Cardiac atrium fibroblast (primary cell): ENCODE results near the gene NIPSNAP2. TPM values are rescaled to one million over a fixed set of nuclear protein-coding genes. Genes with fewer than 3 reads are reported as not detected.

Experiments
- total RNA-seq: library from RNA; depleted of rRNA; stranded (reverse); fragments of >200 nt; gene quantifications from 2 replicates; pipeline ENCODE4 v1.2.3, GENCODE V29; 2015

NIPSNAP2 gene
- 37.7 and 46.2 TPM in 2 replicates for total RNA-seq

DNA sequence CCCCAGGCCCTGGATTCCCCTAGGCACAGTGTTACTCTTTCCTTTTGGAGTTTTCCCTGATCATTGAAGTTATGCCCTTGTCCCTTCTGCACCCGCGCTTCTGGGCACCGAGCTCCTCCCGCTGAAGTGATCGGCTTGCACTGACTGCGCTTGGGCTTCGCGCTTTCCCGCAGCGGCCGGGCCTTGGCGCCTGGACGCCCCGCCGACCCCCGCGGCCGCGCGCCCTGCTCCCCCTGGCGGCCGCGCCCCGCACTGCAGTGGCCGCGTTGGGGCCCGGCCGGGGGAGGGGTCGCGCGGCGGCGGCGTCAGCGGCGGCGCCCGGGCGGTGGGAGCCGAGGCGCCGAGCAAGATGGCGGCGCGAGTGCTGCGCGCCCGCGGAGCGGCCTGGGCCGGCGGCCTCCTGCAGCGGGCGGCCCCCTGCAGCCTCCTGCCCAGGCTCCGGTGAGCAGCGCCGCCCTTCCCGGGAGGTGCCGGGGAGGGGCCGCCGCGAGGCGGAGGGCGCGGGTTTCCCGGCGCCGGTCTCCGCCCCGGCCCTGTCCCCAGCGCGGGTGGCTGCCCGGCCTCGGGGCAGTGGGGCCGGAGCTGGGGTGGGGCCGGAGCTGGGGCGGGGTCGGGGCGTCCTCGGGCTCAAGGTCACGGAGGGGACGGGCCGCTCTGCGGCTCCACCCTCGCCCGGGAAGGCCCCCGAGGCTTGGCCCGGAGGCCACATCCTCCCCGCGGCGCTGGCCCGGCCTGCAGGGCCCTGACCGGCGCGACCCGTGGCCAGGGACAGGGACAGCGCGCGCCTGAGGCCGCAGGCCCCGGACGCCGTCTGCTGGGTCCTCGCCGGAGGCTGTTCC is at the start of gene NIPSNAP2:
TSS of gene NIPSNAP2 (plus strand) at position 325 of the 839 bp plus-strand sequence. CDS start at position 350, 25 bp downstream.

DNA sequence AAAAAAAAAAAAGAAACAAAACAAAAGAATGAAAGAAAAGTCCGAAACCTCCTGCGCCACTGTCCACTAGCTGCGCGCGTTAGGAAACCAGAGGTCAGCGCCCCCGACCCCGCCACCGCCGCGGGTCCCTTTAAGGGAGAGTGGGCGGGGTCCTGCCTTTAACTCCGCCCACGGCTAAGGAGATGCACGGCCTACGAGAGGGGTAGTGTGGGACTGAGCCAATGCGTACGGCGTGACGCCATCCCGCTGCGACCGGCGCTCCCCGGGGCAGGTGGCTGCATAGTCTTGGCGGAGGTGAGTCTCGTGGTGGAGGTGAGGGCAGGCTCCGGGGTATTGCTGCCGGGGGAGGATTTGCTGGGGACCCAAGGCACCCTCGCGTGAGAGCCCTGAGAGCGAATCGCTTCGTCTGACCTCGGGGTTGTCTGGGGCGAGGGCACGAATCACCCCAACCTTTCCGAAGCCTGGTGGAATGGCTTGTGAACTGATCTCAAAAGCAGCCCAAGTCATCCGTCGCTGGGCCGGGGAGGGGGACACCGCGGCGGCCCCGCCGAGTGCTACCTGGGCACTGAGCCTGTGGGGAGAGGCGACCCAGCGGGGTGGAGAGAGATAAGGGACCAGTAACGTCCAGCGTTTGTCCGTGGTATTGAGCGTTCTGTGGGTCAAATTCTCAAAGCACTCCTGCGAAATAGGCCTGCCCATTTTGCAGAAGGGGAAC is 12.6 kb upstream of the NIPSNAP2 start, which contains the start of gene MRPS17:
TSS of gene MRPS17 (plus strand) at position 241 of the 715 bp plus-strand sequence. CDS start 1,319 bp downstream, outside the sequence.

Other genes starting within 250 kb of the NIPSNAP2 start
- gene SEPTIN14, start 101.8 kb upstream of the NIPSNAP2 start, total RNA-seq = not detected in 2 replicates
- gene ZNF713, start 77.1 kb upstream of the NIPSNAP2 start, total RNA-seq = 0.18 and 3.7 TPM in 2 replicates
- gene MRPS17, start 12.7 kb upstream of the NIPSNAP2 start, total RNA-seq = 11.0 and 11.6 TPM in 2 replicates
- 37.4 and 57.8 TPM in 2 replicates for gene PSPH, start 86.9 kb downstream of the NIPSNAP2 start, total RNA-seq
- 78.5 and 104 TPM in 2 replicates for gene CCT6A, start 87.2 kb downstream of the NIPSNAP2 start, total RNA-seq
- gene SUMF2, start 99.7 kb downstream of the NIPSNAP2 start, total RNA-seq = 144 and 152 TPM in 2 replicates
- not detected in 2 replicates for gene PHKG1, start 128.4 kb downstream of the NIPSNAP2 start, total RNA-seq
- 382 and 398 TPM in 2 replicates for gene CHCHD2, start 141.9 kb downstream of the NIPSNAP2 start, total RNA-seq
- not detected in 2 replicates for gene NUPR2, start 151.8 kb downstream of the NIPSNAP2 start, total RNA-seq